ENCODE data around the gene TMPRSS4.

TMPRSS4 gene

DNA sequence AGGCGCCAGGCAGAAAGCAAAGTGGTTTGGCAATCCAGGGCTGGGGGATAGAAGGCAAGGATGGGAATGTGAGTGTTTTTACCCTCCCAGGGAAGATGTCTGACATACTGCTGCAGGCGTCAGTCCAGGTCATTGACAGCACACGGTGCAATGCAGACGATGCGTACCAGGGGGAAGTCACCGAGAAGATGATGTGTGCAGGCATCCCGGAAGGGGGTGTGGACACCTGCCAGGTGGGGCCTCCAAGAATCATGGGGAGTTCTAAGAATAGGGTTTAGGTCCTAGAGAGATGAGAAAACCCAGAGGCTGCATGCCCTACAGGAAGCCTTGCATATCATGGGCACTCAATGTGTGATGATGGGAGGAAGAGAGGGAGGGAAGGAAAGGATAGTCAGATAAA is 38.2 kb downstream of the TMPRSS4 start:
- no peak overlapping the region for H3K4me2 ChIP-seq (ENCODE audit: low read depth, low read length)
- no peak overlapping the region for H2AFZ ChIP-seq (ENCODE audit: low read length)
- H3K9ac ChIP-seq (ENCODE audit: low read length) = no peak overlapping the region

DNA sequence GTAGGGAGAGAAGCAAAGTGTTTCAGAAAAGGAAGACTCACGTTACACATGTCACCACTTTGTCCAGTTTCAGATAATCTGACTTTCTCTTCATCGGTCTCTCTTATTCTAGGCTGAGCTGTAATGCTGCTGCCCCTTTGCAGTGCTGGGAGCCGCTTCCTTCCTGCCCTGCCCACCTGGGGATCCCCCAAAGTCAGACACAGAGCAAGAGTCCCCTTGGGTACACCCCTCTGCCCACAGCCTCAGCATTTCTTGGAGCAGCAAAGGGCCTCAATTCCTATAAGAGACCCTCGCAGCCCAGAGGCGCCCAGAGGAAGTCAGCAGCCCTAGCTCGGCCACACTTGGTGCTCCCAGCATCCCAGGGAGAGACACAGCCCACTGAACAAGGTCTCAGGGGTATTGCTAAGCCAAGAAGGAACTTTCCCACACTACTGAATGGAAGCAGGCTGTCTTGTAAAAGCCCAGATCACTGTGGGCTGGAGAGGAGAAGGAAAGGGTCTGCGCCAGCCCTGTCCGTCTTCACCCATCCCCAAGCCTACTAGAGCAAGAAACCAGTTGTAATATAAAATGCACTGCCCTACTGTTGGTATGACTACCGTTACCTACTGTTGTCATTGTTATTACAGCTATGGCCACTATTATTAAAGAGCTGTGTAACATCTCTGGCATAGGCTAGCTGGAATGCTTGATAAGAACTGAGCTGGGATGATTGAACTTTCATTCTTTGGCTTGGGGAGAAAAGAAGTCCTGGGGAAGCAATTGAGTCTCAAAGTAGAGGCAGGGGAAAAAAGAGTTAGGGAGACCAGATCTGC is 41.1 kb downstream of the TMPRSS4 start:
- no peak for DNase-seq
- no peaks in the 10 kb centered on the region; the same call in 1 of the 2 replicates for H3K27me3 ChIP-seq (replicated peaks; ENCODE audit: insufficient read depth, low read length)
- H3K9ac ChIP-seq (ENCODE audit: low read length) = no peak overlapping the region
- H3K27ac ChIP-seq (ENCODE audit: low read length) = no peak overlapping the region
- H4K20me1 ChIP-seq (ENCODE audit: insufficient read depth, low read length) = no peaks in the 10 kb centered on the region
- TF ChIP-seq EZH2phosphoT487 (IDR thresholded peaks at IDR 0.05; ENCODE audit: low read length) = no peak
- H3F3A ChIP-seq (ENCODE audit: insufficient read depth, low read length) = no peaks in the 10 kb centered on the region
- H3K4me2 ChIP-seq (ENCODE audit: low read depth, low read length) = no peak overlapping the region
- no peak overlapping the region for H2AFZ ChIP-seq (ENCODE audit: low read length)
- H3K4me1 ChIP-seq (ENCODE audit: low read length) = 0 out of 2 replicates have a peak, but pooled peaks cover 3% of the 10 kb centered on the region
- H3K4me3 ChIP-seq (ENCODE audit: low read length) = no peak overlapping the region
- H3K9me2 ChIP-seq (replicated peaks; ENCODE audit: insufficient read depth, low read length) = no peaks in the 10 kb centered on the region
- no peaks in the 10 kb centered on the region for H3K79me2 ChIP-seq (ENCODE audit: low read length)
- no peaks in the 10 kb centered on the region for H3K9me3 ChIP-seq (replicated peaks; ENCODE audit: insufficient read depth, low read length)
- H3K36me3 ChIP-seq (replicated peaks; ENCODE audit: insufficient read depth, low read length) = no peaks in the 10 kb centered on the region

More for the DNA sequence above, 38.2 kb downstream of the TMPRSS4 start:
- Histone ChIP-seq H3F3A (ENCODE audit: insufficient read depth, low read length) (no peaks in the 10 kb centered on the region), H3K9me3 (replicated peaks; ENCODE audit: insufficient read depth, low read length) (no peaks in the 10 kb centered on the region), H3K4me3 (ENCODE audit: low read length) (no peak overlapping the region), H3K9me2 (replicated peaks; ENCODE audit: insufficient read depth, low read length) (no peaks in the 10 kb centered on the region), H4K20me1 (ENCODE audit: insufficient read depth, low read length) (no peaks in the 10 kb centered on the region), H3K27me3 (replicated peaks; ENCODE audit: insufficient read depth, low read length) (no peaks in the 10 kb centered on the region; the same call in 1 of the 2 replicates), H3K27ac (ENCODE audit: low read length) (no peak overlapping the region), H3K36me3 (replicated peaks; ENCODE audit: insufficient read depth, low read length) (no peaks in the 10 kb centered on the region), H3K4me1 (ENCODE audit: low read length) (0 out of 2 replicates have a peak, but pooled peaks cover 3% of the 10 kb centered on the region), H3K79me2 (ENCODE audit: low read length) (no peaks in the 10 kb centered on the region)
- no peak for DNase-seq
- TF ChIP-seq EZH2 (optimal IDR thresholded peaks at IDR 0.05; ENCODE audit: low read depth, low read length) (no peak), EZH2phosphoT487 (IDR thresholded peaks at IDR 0.05; ENCODE audit: low read length) (no peak)
- TF ChIP-seq, protein P1, sequence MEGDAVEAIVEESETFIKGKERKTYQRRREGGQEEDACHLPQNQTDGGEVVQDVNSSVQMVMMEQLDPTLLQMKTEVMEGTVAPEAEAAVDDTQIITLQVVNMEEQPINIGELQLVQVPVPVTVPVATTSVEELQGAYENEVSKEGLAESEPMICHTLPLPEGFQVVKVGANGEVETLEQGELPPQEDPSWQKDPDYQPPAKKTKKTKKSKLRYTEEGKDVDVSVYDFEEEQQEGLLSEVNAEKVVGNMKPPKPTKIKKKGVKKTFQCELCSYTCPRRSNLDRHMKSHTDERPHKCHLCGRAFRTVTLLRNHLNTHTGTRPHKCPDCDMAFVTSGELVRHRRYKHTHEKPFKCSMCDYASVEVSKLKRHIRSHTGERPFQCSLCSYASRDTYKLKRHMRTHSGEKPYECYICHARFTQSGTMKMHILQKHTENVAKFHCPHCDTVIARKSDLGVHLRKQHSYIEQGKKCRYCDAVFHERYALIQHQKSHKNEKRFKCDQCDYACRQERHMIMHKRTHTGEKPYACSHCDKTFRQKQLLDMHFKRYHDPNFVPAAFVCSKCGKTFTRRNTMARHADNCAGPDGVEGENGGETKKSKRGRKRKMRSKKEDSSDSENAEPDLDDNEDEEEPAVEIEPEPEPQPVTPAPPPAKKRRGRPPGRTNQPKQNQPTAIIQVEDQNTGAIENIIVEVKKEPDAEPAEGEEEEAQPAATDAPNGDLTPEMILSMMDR (IDR thresholded peaks at IDR 0.05; ENCODE audit: low read length) = no peak

DNA sequence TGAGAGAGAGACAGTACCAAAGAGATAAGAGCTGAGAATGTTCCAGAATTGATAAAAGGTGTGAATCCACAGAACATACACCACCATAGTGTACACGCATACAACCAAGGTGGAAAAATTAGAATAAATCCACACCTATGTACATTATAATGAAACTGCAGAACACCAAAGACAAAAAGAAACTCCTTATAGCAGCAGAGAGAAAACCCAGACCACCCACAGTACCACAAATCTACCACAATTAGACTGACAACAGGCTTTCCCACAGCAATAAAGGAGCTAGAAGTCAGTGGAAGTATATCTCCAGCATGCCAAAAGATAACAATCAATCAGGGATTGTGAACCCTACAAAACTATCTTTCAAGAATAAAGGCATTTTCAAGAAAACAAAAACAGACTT is 43.9 kb downstream of the TMPRSS4 start:
- Histone ChIP-seq H3K4me3 (ENCODE audit: low read length) (no peak overlapping the region), H2AFZ (ENCODE audit: low read length) (no peak overlapping the region), H3F3A (ENCODE audit: insufficient read depth, low read length) (no peaks in the 10 kb centered on the region), H3K9ac (ENCODE audit: low read length) (no peak overlapping the region), H3K27me3 (replicated peaks; ENCODE audit: insufficient read depth, low read length) (no peaks in the 10 kb centered on the region), H3K36me3 (replicated peaks; ENCODE audit: insufficient read depth, low read length) (no peaks in the 10 kb centered on the region), H3K9me3 (replicated peaks; ENCODE audit: insufficient read depth, low read length) (no peaks in the 10 kb centered on the region), H3K4me1 (ENCODE audit: low read length) (0 out of 2 replicates have a peak, but pooled peaks cover 3% of the 10 kb centered on the region), H3K27ac (ENCODE audit: low read length) (no peak overlapping the region), H4K20me1 (ENCODE audit: insufficient read depth, low read length) (no peaks in the 10 kb centered on the region), H3K79me2 (ENCODE audit: low read length) (no peaks in the 10 kb centered on the region), H3K4me2 (ENCODE audit: low read depth, low read length) (no peak overlapping the region), H3K9me2 (replicated peaks; ENCODE audit: insufficient read depth, low read length) (no peaks in the 10 kb centered on the region)
- no peak for TF ChIP-seq EZH2 (optimal IDR thresholded peaks at IDR 0.05; ENCODE audit: low read depth, low read length)
- TF ChIP-seq EZH2phosphoT487 (IDR thresholded peaks at IDR 0.05; ENCODE audit: low read length) = no peak
- TF ChIP-seq, protein P1 (IDR thresholded peaks at IDR 0.05; ENCODE audit: low read length) = no peak
- DNase-seq = no peak
